A549 (cell line): Measurements from ENCODE around the gene ALG14. TPM values are rescaled to one million over a fixed set of nuclear protein-coding genes. Genes with fewer than 3 reads are reported as not detected.

Experiments
- ATAC-seq, 2 experiments: fragments of 200-7000 bp in 1 of 2; fragments of >200 bp in 1 of 2; cut with Nextera tagmentation in 1 of 2; cut with Tn5 transposase in 1 of 2; 3 replicates each; pipeline versions ENCODE4 v1.8.0 to v1.9.1; 2018 to 2020; ENCODE audit warnings: mild to moderate bottlenecking in 1 of 2, moderate library complexity in 1 of 2
- CTCF ChIA-PET: fragments of 300-600 bp; sonication (Branson Sonifier 250); formaldehyde crosslinking; extraction: SDS; loops from one replicate; lab custom pipeline; 2021; ENCODE audit warnings: antibody characterized with exemption, inconsistent platforms; lab: Yijun Ruan, JAX
- POLR2A ChIA-PET: fragments of 350-600 bp; formaldehyde crosslinking; extraction: SDS; loops from one replicate; lab custom pipeline; 2021; ENCODE audit warnings: antibody characterized with exemption, inconsistent platforms; lab: Yijun Ruan, JAX
- DNase-seq, 2 experiments: peaks; one replicate each; pipeline versions ENCODE4 v3.0.0 to v3.0.0-alpha.2; 2011 to 2016; ENCODE audit warnings: low read depth in 1 of 2, low spot score in 1 of 2
- FAIRE-seq: peaks from 2 replicates; lab custom pipeline; 2011; peaks lifted over from hg19 to GRCh38; lab: Jason Lieb, UNC
- H3K27ac ChIP-seq, 2 experiments: fragments of >200 bp; sonication (Bioruptor Twin); formaldehyde crosslinking; 3 replicates each; pipeline ENCODE4 v1.5.1; 2016 to 2017
- H3K4me1 ChIP-seq: fragments of >200 bp; sonication (Bioruptor Twin); formaldehyde crosslinking; 3 replicates; pipeline ENCODE4 v1.6.1; 2016
- H3K4me2 ChIP-seq: fragments of >200 bp; sonication (Bioruptor Twin); formaldehyde crosslinking; 3 replicates; pipeline ENCODE4 v1.6.1; 2016
- H3K4me3 ChIP-seq: fragments of >200 bp; sonication (Bioruptor Twin); formaldehyde crosslinking; 3 replicates; pipeline ENCODE4 v1.5.1; 2016
- H3K9me3 ChIP-seq: fragments of >200 bp; sonication (Bioruptor Twin); formaldehyde crosslinking; 3 replicates; pipeline ENCODE4 v1.6.1; 2016
- ATOH8 ChIP-seq: fragments of 250-450 bp; sonication (Bioruptor Pico); IDR thresholded peaks from 2 replicates; pipeline ENCODE4 v1.5.0; 2020; ENCODE audit warnings: low read depth, mild to moderate bottlenecking, moderate library complexity
- BHLHE40 ChIP-seq: IDR thresholded peaks from 2 replicates; pipeline ENCODE4 v1.6.1; 2012; ENCODE audit warnings: low read depth, low read length, inconsistent platforms
- CHD4 ChIP-seq: fragments of 200-600 bp; sonication (generic); IDR thresholded peaks from 2 replicates; pipeline ENCODE4 v1.6.1; 2016; ENCODE audit warnings: antibody characterized with exemption, mild to moderate bottlenecking, borderline replicate concordance
- EHF ChIP-seq: fragments of 250-450 bp; sonication (Bioruptor Pico); IDR thresholded peaks from 2 replicates; pipeline ENCODE4 v1.5.0; 2020; ENCODE audit warnings: mild to moderate bottlenecking
- EHMT2 ChIP-seq: fragments of 200-600 bp; sonication (generic); IDR thresholded peaks from 2 replicates; pipeline ENCODE4 v1.6.1; 2016; ENCODE audit warnings: antibody characterized with exemption, low read depth, mild to moderate bottlenecking, moderate library complexity
- EP300 ChIP-seq, 2 experiments: fragments of >200 bp; sonication (Bioruptor Twin); formaldehyde crosslinking; IDR thresholded peaks; 2 replicates in 1 of 2; 3 replicates in 1 of 2; pipeline ENCODE4 v1.6.1; 2016 to 2017
- ESRRA ChIP-seq: fragments of 150-350 bp; IDR thresholded peaks from 2 replicates; pipeline ENCODE4 v1.6.1; 2014; ENCODE audit warnings: mild to moderate bottlenecking, low read length, borderline replicate concordance
- GATA3 ChIP-seq: IDR thresholded peaks from 2 replicates; pipeline ENCODE4 v1.6.1; 2012; ENCODE audit warnings: borderline replicate concordance
- HOXA7 ChIP-seq: fragments of 250-450 bp; sonication (Bioruptor Pico); IDR thresholded peaks from 2 replicates; pipeline ENCODE4 v1.5.0; 2020; ENCODE audit warnings: mild to moderate bottlenecking, moderate library complexity
- JUNB ChIP-seq: fragments of >200 bp; sonication (Bioruptor Twin); formaldehyde crosslinking; IDR thresholded peaks from 2 replicates; pipeline ENCODE4 v1.6.1; 2016
- NFE2L2 ChIP-seq: fragments of 150-350 bp; conservative IDR thresholded peaks from 2 replicates; pipeline ENCODE4 v1.6.1; 2014; ENCODE audit warnings: low read length
- NPAS2 ChIP-seq: fragments of 250-450 bp; sonication (Bioruptor Pico); IDR thresholded peaks from 2 replicates; pipeline ENCODE4 v1.8.0; 2022; ENCODE audit warnings: mild to moderate bottlenecking, moderate library complexity, borderline replicate concordance
- POLR2AphosphoS2 ChIP-seq: conservative IDR thresholded peaks from 2 replicates; pipeline ENCODE4 v1.6.1; 2012; ENCODE audit warnings: low read length, improper control_type of control experiment, inconsistent platforms
- RAD21 ChIP-seq, 2 experiments: fragments of >200 bp in 1 of 2; sonication (Bioruptor Twin) in 1 of 2; formaldehyde crosslinking in 1 of 2; IDR thresholded peaks in 1 of 2; conservative IDR thresholded peaks in 1 of 2; 2 replicates in 1 of 2; 3 replicates in 1 of 2; pipeline ENCODE4 v1.6.1; 2012 to 2018; ENCODE audit warnings: inconsistent platforms in 1 of 2
- REST ChIP-seq: fragments of 200-600 bp; sonication (generic); IDR thresholded peaks from 2 replicates; pipeline ENCODE4 v1.6.1; 2016; ENCODE audit warnings: antibody characterized with exemption, mild to moderate bottlenecking, moderate library complexity
- USF2 ChIP-seq: fragments of 450-650 bp; IDR thresholded peaks from 2 replicates; pipeline ENCODE4 v1.6.1; 2014; ENCODE audit warnings: antibody characterized with exemption
- ZC3H11A ChIP-seq: fragments of 450-650 bp; IDR thresholded peaks from 2 replicates; pipeline ENCODE4 v1.6.1; 2014; ENCODE audit warnings: antibody characterized with exemption, mild to moderate bottlenecking
- ZFP36 ChIP-seq: fragments of 450-650 bp; IDR thresholded peaks from 2 replicates; pipeline ENCODE4 v1.6.1; 2014; ENCODE audit warnings: borderline replicate concordance; ENCODE audit not compliant: partially characterized antibody
- WGBS: methylation state at CpG from one replicate; pipeline ENCODE4 v1.1.6; 2017; ENCODE audit errors: missing lambda C conversion rate; 5-methylcytosine and 5-hydroxymethylcytosine counted together
- polyA plus RNA-seq, 4 experiments: library from polyadenylated mRNA; depleted of rRNA in 3 of 4; stranded (reverse); fragments of >200 nt; fragmentation: RNase III in 1 of 4; extraction: RNeasy Plus Mini Kit Qiagen cat#74134 plus additional on column Dnase treatment in 1 of 4; gene quantifications; 2 replicates in 3 of 4; 3 replicates in 1 of 4; pipeline ENCODE4 v1.2.3, GENCODE V29; 2011 to 2017
- TF ChIP-seq, protein P1 (sequence below): fragments of >200 bp; sonication (Bioruptor Twin); formaldehyde crosslinking; IDR thresholded peaks from 3 replicates; pipeline ENCODE4 v1.5.1; 2016
- TF ChIP-seq, protein P2 (sequence below): fragments of >200 bp; sonication (Bioruptor Twin); formaldehyde crosslinking; IDR thresholded peaks from 2 replicates; pipeline ENCODE4 v1.6.1; 2016
- TF ChIP-seq, protein P3 (sequence below): IDR thresholded peaks from 2 replicates; pipeline ENCODE4 v1.6.1; 2012; ENCODE audit warnings: low read depth, borderline replicate concordance

Gene ALG14
- polyA plus RNA-seq, 2 of the 4 experiments (the other 2 are of a cell fraction) = 5.0 to 5.4 TPM

- TF ChIP-seq CHD4 (no peak), ESRRA (no peak), ATOH8 (CRISPR knock-in tag) (no peak), USF2 (no peak), JUNB (no peak), EHMT2 (no peak), REST (no peak), NFE2L2 (no peak), HOXA7 (CRISPR knock-in tag) (no peak), EHF (CRISPR knock-in tag) (no peak), EP300 (IDR thresholded peaks at IDR 0.05) (no peak)
- TF ChIP-seq, all 56 proteins: peak for 0
- Histone ChIP-seq H3K4me2 (peak overlapping the region; percentile 50; the same call in 2 of the 3 replicates), H3K4me1 (peaks cover 72% of the 10 kb centered on the region), H3K4me3 (no peak overlapping the region), H3K27ac (peak overlapping the region; percentile 37 to 66; a peak in 5 of 6 replicates), H3K9me3 (no peaks in the 10 kb centered on the region)
- ChIA-PET CTCF (interaction anchor here (2.1 kb wide), 1 partner anchor 106 kb away, joined by 9 read pairs; no protein-coding TSS in a partner anchor), POLR2A (no interaction called here)
- FAIRE-seq (no peak), ATAC-seq (no peak), DNase-seq (no peak)
- WGBS = 96% methylated on average over 1 of the region's 1 CpG
These were observed 134.9 kb downstream of the ALG14 start for GRCh38 chr1:94937820-94938219.

DNA sequence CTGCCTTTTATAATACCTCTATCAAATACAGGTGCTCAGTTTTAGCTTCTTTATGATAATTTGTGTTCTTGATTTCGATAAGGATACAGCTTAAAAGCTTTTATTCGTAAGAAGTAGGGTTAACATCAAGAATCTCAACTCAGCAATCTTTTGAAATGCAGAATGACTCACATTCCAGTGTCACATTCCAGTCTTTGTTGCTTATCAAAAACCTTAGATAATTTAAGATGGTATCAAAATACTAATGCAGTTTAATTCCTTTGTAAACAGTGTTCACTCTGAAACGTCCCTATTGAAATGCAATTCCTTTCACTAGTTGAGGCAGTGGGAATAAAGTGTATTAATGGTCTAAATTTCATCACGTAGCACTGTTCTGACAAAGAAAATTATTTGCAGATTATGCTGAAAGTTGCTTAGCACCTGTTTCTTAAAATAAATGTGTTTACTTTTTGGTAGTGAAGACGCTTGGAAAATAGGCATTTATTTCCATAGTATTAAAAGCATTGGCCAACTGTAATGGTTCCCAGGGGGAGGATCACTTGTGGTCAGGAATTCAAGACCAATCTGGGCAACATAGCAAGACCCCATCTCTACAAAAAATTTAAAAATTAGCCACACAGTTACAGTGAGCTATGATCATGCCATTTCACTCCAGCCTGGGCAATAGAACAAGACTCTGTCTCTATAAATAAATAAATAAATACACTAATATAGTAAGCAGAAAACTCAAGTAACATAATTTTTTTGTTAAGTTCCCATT is 135.7 kb downstream of the ALG14 start:
- H3K4me2 ChIP-seq = peak overlapping the region; percentile 50
- H3K9me3 ChIP-seq = no peaks in the 10 kb centered on the region
- DNase-seq (no peak), FAIRE-seq (no peak), ATAC-seq (no peak)
- peaks cover 66% of the 10 kb centered on the region for H3K4me1 ChIP-seq
- TF ChIP-seq GATA3 (peak; percentile 30; the same call in 1 of the 2 replicates), NPAS2 (CRISPR knock-in tag) (no peak), POLR2AphosphoS2 (no peak), ATOH8 (CRISPR knock-in tag) (no peak)
- 47% methylated on average over 5 of the region's 5 CpGs for WGBS
- ChIA-PET CTCF (interaction anchor here (0.6 to 1.4 kb wide), 4 partner anchors 9 to 106 kb away, joined by 3 to 5 read pairs (median 4); no protein-coding TSS in a partner anchor), POLR2A (no interaction called here)
- no peak overlapping the region for H3K4me3 ChIP-seq
- peak overlapping the region; percentile 37 to 49; a peak in 5 of 6 replicates for H3K27ac ChIP-seq

GRCh38 chr1:94935476-94935875 is 137.3 kb downstream of the ALG14 start:
- FAIRE-seq = no peak
- Histone ChIP-seq H3K9me3 (no peaks in the 10 kb centered on the region), H3K27ac (peak overlapping the region; percentile 51 to 77; a peak in 5 of 6 replicates), H3K4me1 (peaks cover 51% of the 10 kb centered on the region), H3K4me3 (no peak overlapping the region), H3K4me2 (peak overlapping the region; percentile 50; the same call in 2 of the 3 replicates)
- DNase-seq = no peak
- ChIA-PET POLR2A (no interaction called here), CTCF (interaction anchor here (1.4 kb wide), 1 partner anchor 108 kb away, joined by 3 read pairs; no protein-coding TSS in a partner anchor)
- 29% methylated on average over 1 of the region's 1 CpG for WGBS
- ATAC-seq = no peak
- TF ChIP-seq ZFP36 (no peak), RAD21 (conservative IDR thresholded peaks at IDR 0.05 in 1 of 2, IDR thresholded peaks at IDR 0.05 in 1 of 2) (no peak), ZC3H11A (no peak), ESRRA (no peak), BHLHE40 (no peak), CHD4 (no peak)
- TF ChIP-seq, protein P1, sequence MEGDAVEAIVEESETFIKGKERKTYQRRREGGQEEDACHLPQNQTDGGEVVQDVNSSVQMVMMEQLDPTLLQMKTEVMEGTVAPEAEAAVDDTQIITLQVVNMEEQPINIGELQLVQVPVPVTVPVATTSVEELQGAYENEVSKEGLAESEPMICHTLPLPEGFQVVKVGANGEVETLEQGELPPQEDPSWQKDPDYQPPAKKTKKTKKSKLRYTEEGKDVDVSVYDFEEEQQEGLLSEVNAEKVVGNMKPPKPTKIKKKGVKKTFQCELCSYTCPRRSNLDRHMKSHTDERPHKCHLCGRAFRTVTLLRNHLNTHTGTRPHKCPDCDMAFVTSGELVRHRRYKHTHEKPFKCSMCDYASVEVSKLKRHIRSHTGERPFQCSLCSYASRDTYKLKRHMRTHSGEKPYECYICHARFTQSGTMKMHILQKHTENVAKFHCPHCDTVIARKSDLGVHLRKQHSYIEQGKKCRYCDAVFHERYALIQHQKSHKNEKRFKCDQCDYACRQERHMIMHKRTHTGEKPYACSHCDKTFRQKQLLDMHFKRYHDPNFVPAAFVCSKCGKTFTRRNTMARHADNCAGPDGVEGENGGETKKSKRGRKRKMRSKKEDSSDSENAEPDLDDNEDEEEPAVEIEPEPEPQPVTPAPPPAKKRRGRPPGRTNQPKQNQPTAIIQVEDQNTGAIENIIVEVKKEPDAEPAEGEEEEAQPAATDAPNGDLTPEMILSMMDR = no peak
- TF ChIP-seq, protein P2, sequence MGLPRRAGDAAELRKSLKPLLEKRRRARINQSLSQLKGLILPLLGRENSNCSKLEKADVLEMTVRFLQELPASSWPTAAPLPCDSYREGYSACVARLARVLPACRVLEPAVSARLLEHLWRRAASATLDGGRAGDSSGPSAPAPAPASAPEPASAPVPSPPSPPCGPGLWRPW = no peak
- TF ChIP-seq, protein P3, sequence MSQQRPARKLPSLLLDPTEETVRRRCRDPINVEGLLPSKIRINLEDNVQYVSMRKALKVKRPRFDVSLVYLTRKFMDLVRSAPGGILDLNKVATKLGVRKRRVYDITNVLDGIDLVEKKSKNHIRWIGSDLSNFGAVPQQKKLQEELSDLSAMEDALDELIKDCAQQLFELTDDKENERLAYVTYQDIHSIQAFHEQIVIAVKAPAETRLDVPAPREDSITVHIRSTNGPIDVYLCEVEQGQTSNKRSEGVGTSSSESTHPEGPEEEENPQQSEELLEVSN = no peak
